Measurements from ENCODE around the gene ESYT3. TPM values are rescaled to one million over a fixed set of nuclear protein-coding genes. Genes with fewer than 3 reads are reported as not detected.
"Not testable (repeated sequence)": the region's sequence is repeated elsewhere in the genome, so short reads cannot be mapped to it uniquely, and the experiment has no call there.

Gene ESYT3
- total RNA-seq, 2 donors from 2014 or later = 2.0 to 6.0 TPM

GRCh38 chr3:138417559-138417982 lies 16.8 kb upstream of the ESYT3 start:
- intact Hi-C loops (cut with DNase I) = loop anchor here (5.0 kb wide), 1 partner anchor 510 kb away; no protein-coding TSS in a partner anchor
- no peaks in the 10 kb centered on the region for H3K9me3 ChIP-seq
- H3K4me1 ChIP-seq = no peaks in the 10 kb centered on the region
- WGBS, 2 donors = 1 to 22% methylated on average over 5 to 6 of the region's 7 CpGs
- peak; percentile 85 to 88 (median 87) for DNase-seq
- H3K4me3 ChIP-seq = no peak overlapping the region
- H3K36me3 ChIP-seq (replicated peaks in 1 of 2; ENCODE audit: insufficient read depth in 1 of 2, low read depth in 2 of 2) = no peaks in the 10 kb centered on the region
- H3K27me3 ChIP-seq = no peaks in the 10 kb centered on the region
- no peak overlapping the region for H3K27ac ChIP-seq
- ATAC-seq = peak; percentile 96
- TF ChIP-seq POLR2A (IDR thresholded peaks at IDR 0.05) = no peak
- peak; percentile 80 to 94 (median 90) for TF ChIP-seq CTCF (IDR thresholded peaks at IDR 0.05)

- WGBS, 2 donors = 60 to 63% methylated on average over 5 of the region's 5 CpGs
- Histone ChIP-seq H3K27me3 (no peaks in the 10 kb centered on the region), H3K36me3 (replicated peaks in 1 of 2; ENCODE audit: insufficient read depth in 1 of 2, low read depth in 2 of 2) (no peaks in the 10 kb centered on the region), H3K9me3 (no peaks in the 10 kb centered on the region), H3K4me3 (no peak overlapping the region), H3K4me1 (no peaks in the 10 kb centered on the region), H3K27ac (no peak overlapping the region)
- ATAC-seq (no peak), DNase-seq (no peak)
- TF ChIP-seq POLR2A (IDR thresholded peaks at IDR 0.05) (no peak), CTCF (IDR thresholded peaks at IDR 0.05) (no peak)
- intact Hi-C loops (cut with DNase I) = loop anchor here (5.0 kb wide), 1 partner anchor 509 kb away; no protein-coding TSS in a partner anchor
Observed at GRCh38 chr3:138418601-138419206, 15.7 kb upstream of the ESYT3 start.

GRCh38 chr3:138423316-138423715 lies 11.1 kb upstream of the ESYT3 start:
- H3K4me3 ChIP-seq = no peak overlapping the region
- TF ChIP-seq CTCF (IDR thresholded peaks at IDR 0.05) = no peak
- ATAC-seq = no peak
- no peaks in the 10 kb centered on the region for H3K4me1 ChIP-seq
- 73 to 93% methylated on average over 1 of the region's 1 CpG for WGBS, 2 donors
- DNase-seq = no peak
- no peaks in the 10 kb centered on the region for H3K27me3 ChIP-seq
- no peaks in the 10 kb centered on the region for H3K36me3 ChIP-seq (replicated peaks in 1 of 2; ENCODE audit: insufficient read depth in 1 of 2, low read depth in 2 of 2)
- no peak overlapping the region for H3K27ac ChIP-seq
- intact Hi-C loops (cut with DNase I) = no loop called here
- no peaks in the 10 kb centered on the region for H3K9me3 ChIP-seq

GRCh38 chr3:138424323-138424722 lies 10.1 kb upstream of the ESYT3 start:
- Histone ChIP-seq H3K27me3 (no peaks in the 10 kb centered on the region), H3K4me1 (no peaks in the 10 kb centered on the region), H3K36me3 (replicated peaks in 1 of 2; ENCODE audit: insufficient read depth in 1 of 2, low read depth in 2 of 2) (no peaks in the 10 kb centered on the region), H3K4me3 (no peak overlapping the region), H3K9me3 (no peaks in the 10 kb centered on the region), H3K27ac (no peak overlapping the region)
- DNase-seq = no peak
- no peak for TF ChIP-seq POLR2A (IDR thresholded peaks at IDR 0.05)
- TF ChIP-seq CTCF (IDR thresholded peaks at IDR 0.05) = no peak
- no peak for ATAC-seq
- intact Hi-C loops (cut with DNase I) = no loop called here
- 88 to 97% methylated on average over 2 of the region's 2 CpGs for WGBS, 2 donors

- intact Hi-C loops (cut with DNase I) = no loop called here
- WGBS, 2 donors = 42 to 45% methylated on average over 3 of the region's 3 CpGs
- no peak for ATAC-seq
- no peaks in the 10 kb centered on the region for H3K4me1 ChIP-seq
- H3K27me3 ChIP-seq = no peaks in the 10 kb centered on the region
- H3K9me3 ChIP-seq = no peaks in the 10 kb centered on the region
- no peak for TF ChIP-seq POLR2A (IDR thresholded peaks at IDR 0.05)
- no peak for TF ChIP-seq CTCF (IDR thresholded peaks at IDR 0.05)
- H3K4me3 ChIP-seq = no peak overlapping the region
- DNase-seq = no peak
- no peaks in the 10 kb centered on the region for H3K36me3 ChIP-seq (replicated peaks in 1 of 2; ENCODE audit: insufficient read depth in 1 of 2, low read depth in 2 of 2)
- H3K27ac ChIP-seq = no peak overlapping the region
Observed at GRCh38 chr3:138426211-138426610, 8.2 kb upstream of the ESYT3 start.

GRCh38 chr3:138426754-138427153 lies 7.7 kb upstream of the ESYT3 start:
- ATAC-seq; H3K27ac ChIP-seq; intact Hi-C loops (cut with DNase I); H3K27me3 ChIP-seq; H3K4me1 ChIP-seq; DNase-seq; H3K9me3 ChIP-seq; H3K4me3 ChIP-seq; H3K36me3 ChIP-seq (replicated peaks in 1 of 2; ENCODE audit: insufficient read depth in 1 of 2, low read depth in 2 of 2): not testable (repeated sequence)
- WGBS, 2 donors = 87 to 96% methylated on average over 4 of the region's 4 CpGs

Measured in body of pancreas (tissue), 4 donors.